WERI-Rb-1 (cell line): Measurements from ENCODE around the gene SNAI1.

Experiments
- DNase-seq: peaks from one replicate; pipeline ENCODE4 v3.0.0-alpha.2; 2020
- H3K27ac ChIP-seq: fragments of 250-450 bp; sonication (Bioruptor Pico); 2 replicates; pipeline ENCODE4 v1.5.1; 2020; ENCODE audit warnings: mild to moderate bottlenecking, moderate library complexity
- H3K27me3 ChIP-seq: fragments of 250-450 bp; sonication (Bioruptor Pico); 2 replicates; pipeline ENCODE4 v1.5.1; 2021; ENCODE audit warnings: mild to moderate bottlenecking, low read depth, moderate library complexity; ENCODE audit not compliant: insufficient read depth, severe bottlenecking
- H3K36me3 ChIP-seq: fragments of 250-450 bp; sonication (Bioruptor Pico); 2 replicates; pipeline ENCODE4 v1.5.1; 2020; ENCODE audit warnings: mild to moderate bottlenecking, moderate library complexity
- H3K4me3 ChIP-seq: 2 replicates; pipeline ENCODE4 v1.5.1; 2011; ENCODE audit warnings: low read depth, mild to moderate bottlenecking, control low read depth, low read length
- H3K9me3 ChIP-seq: fragments of 250-450 bp; sonication (Bioruptor Pico); 2 replicates; pipeline ENCODE4 v1.5.1; 2021; ENCODE audit warnings: mild to moderate bottlenecking, moderate library complexity; ENCODE audit not compliant: severe bottlenecking
- CTCF ChIP-seq: IDR thresholded peaks from 2 replicates; pipeline ENCODE4 v1.5.1; 2011; ENCODE audit warnings: low read depth, mild to moderate bottlenecking, control low read depth, inconsistent platforms, low read length

The SNAI1 gene

GRCh38 chr20:49978685-49979029, 4.1 kb upstream of the SNAI1 start:
- H3K27ac ChIP-seq = peak overlapping the region; percentile 80
- no peaks in the 10 kb centered on the region for H3K27me3 ChIP-seq
- no peak for DNase-seq
- no peaks in the 10 kb centered on the region for H3K9me3 ChIP-seq
- no peak overlapping the region for H3K4me3 ChIP-seq
- no peak for TF ChIP-seq CTCF
- H3K36me3 ChIP-seq = peaks cover 4% of the 10 kb centered on the region

GRCh38 chr20:49979030-49979832, 3.5 kb upstream of the SNAI1 start:
- TF ChIP-seq CTCF = peak; percentile 95
- peak overlapping the region; percentile 37 for H3K4me3 ChIP-seq
- peak overlapping the region; percentile 80 for H3K27ac ChIP-seq
- H3K9me3 ChIP-seq = no peaks in the 10 kb centered on the region
- H3K27me3 ChIP-seq = no peaks in the 10 kb centered on the region
- DNase-seq = peak; percentile 85
- peaks cover 10% of the 10 kb centered on the region for H3K36me3 ChIP-seq

GRCh38 chr20:49980140-49981008, 2.4 kb upstream of the SNAI1 start:
- TF ChIP-seq CTCF = no peak
- Histone ChIP-seq H3K27ac (peak overlapping the region; percentile 49), H3K9me3 (no peaks in the 10 kb centered on the region), H3K27me3 (no peaks in the 10 kb centered on the region), H3K36me3 (peaks cover 22% of the 10 kb centered on the region), H3K4me3 (no peak overlapping the region)
- DNase-seq = peak; percentile 81

- H3K27ac ChIP-seq = peak overlapping the region; percentile 88
- peak overlapping the region; percentile 45 for H3K4me3 ChIP-seq
- no peaks in the 10 kb centered on the region for H3K27me3 ChIP-seq
- no peak for TF ChIP-seq CTCF
- peaks cover 31% of the 10 kb centered on the region for H3K36me3 ChIP-seq
- peak; percentile 69 for DNase-seq
- H3K9me3 ChIP-seq = no peaks in the 10 kb centered on the region
These were observed 1.3 kb upstream of the SNAI1 start for GRCh38 chr20:49981218-49982071.

GRCh38 chr20:49982072-49982345, 771 bp upstream of the SNAI1 start:
- peak overlapping the region; percentile 88 for H3K27ac ChIP-seq
- DNase-seq = no peak
- H3K27me3 ChIP-seq = no peaks in the 10 kb centered on the region
- H3K4me3 ChIP-seq = peak overlapping the region; percentile 45
- H3K9me3 ChIP-seq = no peaks in the 10 kb centered on the region
- H3K36me3 ChIP-seq = peaks cover 31% of the 10 kb centered on the region
- no peak for TF ChIP-seq CTCF
